BJ (cell line): ENCODE measurements around the gene ENAM. TPM values are rescaled to one million over a fixed set of nuclear protein-coding genes. Genes with fewer than 3 reads are reported as not detected.

Experiments
- CTCF ChIA-PET: fragments of 350-600 bp; formaldehyde crosslinking; extraction: SDS; loops from one replicate; lab custom pipeline; 2021; ENCODE audit warnings: antibody characterized with exemption, inconsistent platforms; lab: Yijun Ruan, JAX
- POLR2A ChIA-PET: fragments of 300-600 bp; sonication (Branson Sonifier 250); formaldehyde crosslinking; extraction: SDS; loops from one replicate; lab custom pipeline; 2021; ENCODE audit warnings: antibody characterized with exemption; lab: Charles Lee
- DNase-seq: peaks from one replicate; pipeline ENCODE4 v3.0.0-alpha.2; 2011; ENCODE audit warnings: low read depth
- H3K27me3 ChIP-seq: 2 replicates; pipeline ENCODE4 v1.6.0; 2011; ENCODE audit warnings: low read length; ENCODE audit not compliant: control insufficient read depth, insufficient read depth
- H3K36me3 ChIP-seq: 2 replicates; pipeline ENCODE4 v1.5.1; 2011; ENCODE audit warnings: low read length; ENCODE audit not compliant: control insufficient read depth, insufficient read depth
- H3K4me3 ChIP-seq: 2 replicates; pipeline ENCODE4 v1.5.1; 2011; ENCODE audit warnings: low read depth, mild to moderate bottlenecking, control low read depth, low read length
- polyA plus RNA-seq: library from polyadenylated mRNA; depleted of rRNA; stranded (reverse); fragments of >200 nt; gene quantifications from 2 replicates; pipeline ENCODE4 v1.2.3, GENCODE V29; 2011
- TF ChIP-seq, protein P1 (sequence below): IDR thresholded peaks from 2 replicates; pipeline ENCODE4 v1.5.1; 2011; ENCODE audit warnings: low read depth, mild to moderate bottlenecking, control low read depth, inconsistent platforms, low read length, moderate library complexity; ENCODE audit not compliant: insufficient read depth

ENAM gene
- polyA plus RNA-seq, 1 experiment = 0.01 TPM

DNA sequence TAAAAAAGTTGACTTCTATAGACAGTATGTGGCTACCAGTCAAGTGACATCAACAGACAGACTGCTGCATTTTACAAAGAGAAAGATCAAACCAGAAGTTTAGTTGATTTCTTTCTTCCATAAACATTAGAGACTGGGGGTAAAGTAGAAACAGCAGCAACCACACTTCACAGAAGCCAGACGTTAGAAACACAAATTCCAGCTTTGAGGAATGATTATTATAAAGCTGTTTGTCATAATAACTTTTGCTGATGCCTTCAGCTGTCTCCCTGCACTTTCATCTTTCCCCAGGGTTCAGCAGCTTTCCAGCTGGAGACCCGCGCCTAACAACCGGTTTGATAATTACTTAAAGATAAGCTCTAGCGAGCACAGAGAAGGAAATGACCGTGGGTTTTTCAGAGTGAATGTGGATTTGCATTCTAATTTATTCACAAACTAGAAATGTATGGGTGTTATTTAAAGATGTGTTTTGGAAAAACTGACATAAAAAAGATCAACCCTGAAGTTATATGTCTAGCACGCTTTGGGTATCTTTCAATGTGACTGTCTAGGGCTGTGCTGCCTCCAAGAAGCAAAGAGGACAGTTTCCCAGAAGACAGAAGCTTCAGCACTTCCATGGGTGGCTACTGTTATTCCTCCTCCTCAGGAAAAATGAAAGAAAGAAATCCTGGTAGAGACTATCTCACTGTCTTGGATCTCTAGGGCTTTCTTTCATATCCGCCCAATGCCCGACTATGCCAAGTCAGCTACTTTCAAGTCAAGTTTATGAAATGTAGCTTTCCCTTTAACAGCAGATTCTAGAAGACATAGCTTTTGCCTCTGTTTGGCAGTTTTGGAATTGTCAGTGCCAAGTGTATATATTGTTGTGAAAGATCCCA is 15.0 kb upstream of the ENAM start:
- CTCF ChIA-PET = interaction anchor here (0.9 to 4.2 kb wide), 2 partner anchors 11 to 1645 kb away, joined by 3 to 22 read pairs; no protein-coding TSS in a partner anchor
- TF ChIP-seq, protein P1, sequence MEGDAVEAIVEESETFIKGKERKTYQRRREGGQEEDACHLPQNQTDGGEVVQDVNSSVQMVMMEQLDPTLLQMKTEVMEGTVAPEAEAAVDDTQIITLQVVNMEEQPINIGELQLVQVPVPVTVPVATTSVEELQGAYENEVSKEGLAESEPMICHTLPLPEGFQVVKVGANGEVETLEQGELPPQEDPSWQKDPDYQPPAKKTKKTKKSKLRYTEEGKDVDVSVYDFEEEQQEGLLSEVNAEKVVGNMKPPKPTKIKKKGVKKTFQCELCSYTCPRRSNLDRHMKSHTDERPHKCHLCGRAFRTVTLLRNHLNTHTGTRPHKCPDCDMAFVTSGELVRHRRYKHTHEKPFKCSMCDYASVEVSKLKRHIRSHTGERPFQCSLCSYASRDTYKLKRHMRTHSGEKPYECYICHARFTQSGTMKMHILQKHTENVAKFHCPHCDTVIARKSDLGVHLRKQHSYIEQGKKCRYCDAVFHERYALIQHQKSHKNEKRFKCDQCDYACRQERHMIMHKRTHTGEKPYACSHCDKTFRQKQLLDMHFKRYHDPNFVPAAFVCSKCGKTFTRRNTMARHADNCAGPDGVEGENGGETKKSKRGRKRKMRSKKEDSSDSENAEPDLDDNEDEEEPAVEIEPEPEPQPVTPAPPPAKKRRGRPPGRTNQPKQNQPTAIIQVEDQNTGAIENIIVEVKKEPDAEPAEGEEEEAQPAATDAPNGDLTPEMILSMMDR = no peak
- Histone ChIP-seq H3K4me3 (no peak overlapping the region), H3K27me3 (peaks cover 4% of the 10 kb centered on the region), H3K36me3 (no peaks in the 10 kb centered on the region)
- DNase-seq = no peak
- POLR2A ChIA-PET = no interaction called here

DNA sequence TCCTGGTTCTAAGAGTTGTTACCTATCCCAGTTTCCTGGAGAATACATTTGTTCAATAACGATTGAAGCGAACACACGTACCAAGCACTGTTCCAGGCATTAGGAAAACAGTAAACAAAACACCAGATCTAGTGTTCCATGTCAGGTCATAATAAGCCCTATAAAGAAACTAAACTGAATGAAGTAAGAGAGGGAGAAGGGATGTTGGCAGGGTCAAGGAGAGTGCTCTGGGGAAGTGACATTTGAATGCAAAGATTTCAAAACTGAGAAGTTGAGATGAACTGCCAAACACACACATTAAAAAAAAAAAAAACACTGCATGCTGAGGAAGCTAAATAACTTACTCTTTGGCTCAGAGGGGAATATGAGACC is 14.4 kb upstream of the ENAM start:
- no peak for DNase-seq
- Histone ChIP-seq H3K36me3 (no peaks in the 10 kb centered on the region), H3K27me3 (peaks cover 4% of the 10 kb centered on the region), H3K4me3 (no peak overlapping the region)
- ChIA-PET POLR2A (no interaction called here), CTCF (interaction anchor here (0.9 to 4.2 kb wide), 2 partner anchors 12 to 1644 kb away, joined by 3 to 22 read pairs; no protein-coding TSS in a partner anchor)
- TF ChIP-seq, protein P1 = no peak

DNA sequence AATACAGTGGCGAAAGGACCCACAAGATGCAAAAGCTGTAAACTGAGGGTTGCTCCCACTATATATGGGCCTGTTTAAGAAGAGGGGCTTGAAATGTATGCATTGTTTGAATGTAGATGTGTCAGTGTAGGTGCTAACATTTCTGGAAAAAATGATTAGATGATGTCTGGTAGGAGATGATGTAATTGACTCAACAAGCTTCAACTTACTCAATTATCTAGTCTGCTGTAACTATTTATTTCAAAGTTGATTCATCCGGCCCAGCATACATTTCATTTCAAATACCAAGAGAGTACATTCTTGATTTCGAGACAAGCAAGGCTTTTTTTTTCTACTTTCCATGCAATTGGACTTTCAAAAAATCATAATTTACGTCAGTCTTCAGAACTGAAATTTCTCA is 9.3 kb upstream of the ENAM start:
- TF ChIP-seq, protein P1 = no peak
- peaks cover 1% of the 10 kb centered on the region for H3K27me3 ChIP-seq
- ChIA-PET POLR2A (no interaction called here), CTCF (no interaction called here)
- H3K36me3 ChIP-seq = no peaks in the 10 kb centered on the region
- DNase-seq = no peak
- H3K4me3 ChIP-seq = no peak overlapping the region

DNA sequence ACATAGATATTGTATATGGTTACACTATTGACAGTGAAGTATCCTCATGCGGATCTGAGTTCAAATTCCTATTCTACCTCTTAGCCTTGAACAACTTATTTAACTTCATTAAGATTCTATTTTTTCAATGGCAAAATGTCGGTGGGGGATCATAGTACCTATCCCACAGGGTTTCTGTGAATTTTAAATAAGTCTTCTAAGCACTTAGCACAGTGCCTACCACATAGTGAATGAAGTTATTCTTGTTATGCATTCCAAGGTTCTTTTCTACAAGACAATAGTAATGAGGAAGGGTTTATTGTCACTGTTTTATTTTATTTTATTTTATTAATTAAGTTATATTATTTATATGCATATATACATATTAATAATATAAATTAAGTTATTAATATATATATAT is 8.8 kb upstream of the ENAM start:
- Histone ChIP-seq H3K4me3 (no peak overlapping the region), H3K27me3 (peaks cover 1% of the 10 kb centered on the region; the same call in 1 of the 2 replicates), H3K36me3 (no peaks in the 10 kb centered on the region)
- TF ChIP-seq, protein P1 = no peak
- no peak for DNase-seq
- POLR2A ChIA-PET = no interaction called here
- CTCF ChIA-PET = no interaction called here

DNA sequence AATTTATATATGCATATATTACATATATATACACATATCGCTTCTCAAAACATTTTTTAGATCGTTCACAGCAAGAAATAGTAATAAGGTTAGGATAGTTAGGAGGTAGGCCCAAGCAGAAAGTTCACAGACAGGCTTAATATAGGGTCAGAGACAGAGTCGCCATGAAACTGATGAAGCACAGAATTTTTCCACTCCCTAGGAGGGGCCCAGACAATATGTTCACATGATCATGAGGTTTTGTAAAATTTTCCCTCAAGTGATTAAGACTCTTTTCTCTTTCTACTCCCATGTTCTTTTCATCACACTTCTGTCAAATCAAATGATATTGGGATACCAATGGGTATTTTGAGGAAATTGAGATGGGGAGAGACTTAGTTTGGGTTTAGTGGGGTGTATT is 5.2 kb upstream of the ENAM start:
- DNase-seq = no peak
- POLR2A ChIA-PET = no interaction called here
- TF ChIP-seq, protein P1 = no peak
- Histone ChIP-seq H3K27me3 (no peaks in the 10 kb centered on the region), H3K36me3 (no peaks in the 10 kb centered on the region), H3K4me3 (no peak overlapping the region)
- CTCF ChIA-PET = no interaction called here
